ENCODE results near the gene GALNT7. TPM values are rescaled to one million over a fixed set of nuclear protein-coding genes. Genes with fewer than 3 reads are reported as not detected.

Gene GALNT7
- total and polyA plus RNA-seq, 4 donors = 9.3 to 32.7 (median 14.3) TPM

DNA sequence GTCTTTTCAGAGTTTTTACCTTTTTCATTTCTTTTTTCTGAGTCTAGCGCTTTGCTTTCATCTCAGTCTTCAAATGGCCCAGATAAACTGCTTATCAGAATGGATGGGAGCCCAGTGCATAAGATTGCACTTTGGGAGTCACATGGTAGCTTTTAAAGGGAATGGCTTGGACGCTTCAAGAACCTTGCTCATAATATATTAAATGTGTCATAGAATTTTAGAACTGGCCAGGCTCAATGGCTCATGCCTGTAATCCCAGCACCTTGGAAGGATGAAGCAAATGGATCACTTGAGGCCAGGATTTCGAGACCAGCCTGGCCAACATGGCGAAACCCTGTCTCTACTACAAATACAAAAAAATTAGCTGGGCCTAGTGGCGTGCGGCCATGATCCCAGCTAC, 97.1 kb downstream of the GALNT7 start:
- H3K27ac ChIP-seq (ENCODE audit: low read depth in 1 of 2, low read length in 1 of 2) = no peak overlapping the region
- peaks cover 4 to 36% (median 9%) of the 10 kb centered on the region in 5 donors for H3K4me1 ChIP-seq (ENCODE audit: control insufficient read depth in 5 of 5, insufficient read depth in 5 of 5, low read length in 5 of 5)
- no peak for DNase-seq
- H3K4me3 ChIP-seq = no peak overlapping the region
- TF ChIP-seq, protein P1, sequence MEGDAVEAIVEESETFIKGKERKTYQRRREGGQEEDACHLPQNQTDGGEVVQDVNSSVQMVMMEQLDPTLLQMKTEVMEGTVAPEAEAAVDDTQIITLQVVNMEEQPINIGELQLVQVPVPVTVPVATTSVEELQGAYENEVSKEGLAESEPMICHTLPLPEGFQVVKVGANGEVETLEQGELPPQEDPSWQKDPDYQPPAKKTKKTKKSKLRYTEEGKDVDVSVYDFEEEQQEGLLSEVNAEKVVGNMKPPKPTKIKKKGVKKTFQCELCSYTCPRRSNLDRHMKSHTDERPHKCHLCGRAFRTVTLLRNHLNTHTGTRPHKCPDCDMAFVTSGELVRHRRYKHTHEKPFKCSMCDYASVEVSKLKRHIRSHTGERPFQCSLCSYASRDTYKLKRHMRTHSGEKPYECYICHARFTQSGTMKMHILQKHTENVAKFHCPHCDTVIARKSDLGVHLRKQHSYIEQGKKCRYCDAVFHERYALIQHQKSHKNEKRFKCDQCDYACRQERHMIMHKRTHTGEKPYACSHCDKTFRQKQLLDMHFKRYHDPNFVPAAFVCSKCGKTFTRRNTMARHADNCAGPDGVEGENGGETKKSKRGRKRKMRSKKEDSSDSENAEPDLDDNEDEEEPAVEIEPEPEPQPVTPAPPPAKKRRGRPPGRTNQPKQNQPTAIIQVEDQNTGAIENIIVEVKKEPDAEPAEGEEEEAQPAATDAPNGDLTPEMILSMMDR (IDR thresholded peaks at IDR 0.05; ENCODE audit: control extremely low read depth, extremely low read depth) = no peak
- H3K27me3 ChIP-seq (ENCODE audit: control insufficient read depth in 3 of 3, insufficient read depth in 3 of 3, low read length in 2 of 3) = no peaks in the 10 kb centered on the region
- H3K9ac ChIP-seq (ENCODE audit: insufficient read depth in 1 of 2, low read length in 2 of 2) = no peak overlapping the region
- 95 to 97% methylated on average over 6 of the region's 6 CpGs for WGBS, 2 donors
- no peaks in the 10 kb centered on the region for H3K9me3 ChIP-seq (ENCODE audit: control insufficient read depth in 4 of 4, insufficient read depth in 3 of 4, low read length in 3 of 4)
- no peak for ATAC-seq (ENCODE audit: insufficient read depth, low FRiP score)
- no peaks in the 10 kb centered on the region for H3K36me3 ChIP-seq (ENCODE audit: control insufficient read depth in 4 of 4, insufficient read depth in 4 of 4, low read length in 4 of 4)

DNA sequence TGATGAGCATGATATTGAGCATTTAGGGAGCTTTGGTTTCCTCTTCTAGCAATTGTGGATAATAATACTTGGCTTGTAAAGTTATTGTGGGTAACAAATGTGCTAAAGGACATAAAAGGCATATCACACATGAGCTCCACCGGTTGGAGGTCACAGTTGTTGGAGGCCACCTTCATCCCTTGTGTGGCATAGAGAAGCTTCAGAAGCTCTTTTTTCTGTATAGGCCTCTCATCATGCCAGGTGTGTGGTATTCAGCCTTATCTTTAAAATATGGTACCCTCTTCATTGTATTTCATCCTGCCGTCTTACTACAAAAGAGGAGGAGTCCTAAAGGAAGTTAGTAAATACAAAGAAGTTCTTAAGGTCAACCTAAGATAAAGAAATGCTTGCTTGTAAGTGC, 99.1 kb downstream of the GALNT7 start:
- 80 to 88% methylated on average over 2 of the region's 2 CpGs for WGBS, 2 donors
- Histone ChIP-seq H3K27ac (ENCODE audit: low read depth in 1 of 2, low read length in 1 of 2) (no peak overlapping the region), H3K4me3 (no peak overlapping the region), H3K36me3 (ENCODE audit: control insufficient read depth in 4 of 4, insufficient read depth in 4 of 4, low read length in 4 of 4) (no peaks in the 10 kb centered on the region), H3K4me1 (ENCODE audit: control insufficient read depth in 5 of 5, insufficient read depth in 5 of 5, low read length in 5 of 5) (peaks cover 4 to 52% (median 15%) of the 10 kb centered on the region in 5 donors), H3K9ac (ENCODE audit: insufficient read depth in 1 of 2, low read length in 2 of 2) (no peak overlapping the region), H3K27me3 (ENCODE audit: control insufficient read depth in 3 of 3, insufficient read depth in 3 of 3, low read length in 2 of 3) (no peaks in the 10 kb centered on the region), H3K9me3 (ENCODE audit: control insufficient read depth in 4 of 4, insufficient read depth in 3 of 4, low read length in 3 of 4) (no peaks in the 10 kb centered on the region)
- TF ChIP-seq, protein P1 (IDR thresholded peaks at IDR 0.05; ENCODE audit: control extremely low read depth, extremely low read depth) = no peak
- DNase-seq (no peak), ATAC-seq (ENCODE audit: insufficient read depth, low FRiP score) (no peak)

DNA sequence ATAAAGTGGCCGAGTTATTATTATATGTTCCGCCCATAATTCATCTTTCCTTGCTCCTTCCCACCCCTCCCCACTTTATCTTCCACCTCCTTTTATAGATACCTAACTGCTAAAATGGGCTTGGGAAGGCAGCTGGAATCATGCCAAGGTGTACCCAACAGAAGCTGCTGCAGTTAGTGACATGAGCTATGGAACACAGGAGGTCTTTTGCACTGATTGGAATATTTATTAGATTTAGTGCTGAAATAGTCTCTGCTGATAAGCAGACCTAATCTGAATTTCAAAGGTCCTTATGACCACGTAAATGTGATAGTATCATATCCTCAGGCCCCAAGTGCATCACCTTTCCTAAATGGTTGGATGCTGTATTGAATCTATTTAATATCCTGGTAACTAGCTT, 100.7 kb downstream of the GALNT7 start:
- Histone ChIP-seq H3K36me3 (ENCODE audit: control insufficient read depth in 4 of 4, insufficient read depth in 4 of 4, low read length in 4 of 4) (no peaks in the 10 kb centered on the region), H3K9me3 (ENCODE audit: control insufficient read depth in 4 of 4, insufficient read depth in 3 of 4, low read length in 3 of 4) (no peaks in the 10 kb centered on the region), H3K4me1 (ENCODE audit: control insufficient read depth in 5 of 5, insufficient read depth in 5 of 5, low read length in 5 of 5) (peaks cover 4 to 62% (median 21%) of the 10 kb centered on the region in 5 donors), H3K27ac (ENCODE audit: low read depth in 1 of 2, low read length in 1 of 2) (no peak overlapping the region), H3K4me3 (no peak overlapping the region), H3K27me3 (ENCODE audit: control insufficient read depth in 3 of 3, insufficient read depth in 3 of 3, low read length in 2 of 3) (no peaks in the 10 kb centered on the region), H3K9ac (ENCODE audit: insufficient read depth in 1 of 2, low read length in 2 of 2) (no peak overlapping the region)
- TF ChIP-seq, protein P1 (IDR thresholded peaks at IDR 0.05; ENCODE audit: control extremely low read depth, extremely low read depth) = no peak
- ATAC-seq (ENCODE audit: insufficient read depth, low FRiP score) (no peak), DNase-seq (no peak)
- 96 to 98% methylated on average over 3 of the region's 3 CpGs for WGBS, 2 donors
